G401 (cell line): ENCODE data around the gene NRARP. TPM values are rescaled to one million over a fixed set of nuclear protein-coding genes. Genes with fewer than 3 reads are reported as not detected.

Source experiments
- DNase-seq: peaks from one replicate; pipeline ENCODE4 v3.0.0-alpha.2; 2015; ENCODE audit warnings: low spot score
- in situ Hi-C: cut with HindIII; loops from 2 replicates; pipeline ENCODE4 v1.10.0; 2016; ENCODE audit warnings: low sequenced_read_pairs, mixed read lengths
- total RNA-seq: library from RNA; depleted of rRNA; stranded (reverse); fragments of >200 nt; shearing (Covaris generic); gene quantifications from 2 replicates; pipeline ENCODE4 v1.2.3, GENCODE V29; 2014

Gene NRARP
- total RNA-seq, 1 experiment from 2014 or later, result 6.7 TPM

DNA sequence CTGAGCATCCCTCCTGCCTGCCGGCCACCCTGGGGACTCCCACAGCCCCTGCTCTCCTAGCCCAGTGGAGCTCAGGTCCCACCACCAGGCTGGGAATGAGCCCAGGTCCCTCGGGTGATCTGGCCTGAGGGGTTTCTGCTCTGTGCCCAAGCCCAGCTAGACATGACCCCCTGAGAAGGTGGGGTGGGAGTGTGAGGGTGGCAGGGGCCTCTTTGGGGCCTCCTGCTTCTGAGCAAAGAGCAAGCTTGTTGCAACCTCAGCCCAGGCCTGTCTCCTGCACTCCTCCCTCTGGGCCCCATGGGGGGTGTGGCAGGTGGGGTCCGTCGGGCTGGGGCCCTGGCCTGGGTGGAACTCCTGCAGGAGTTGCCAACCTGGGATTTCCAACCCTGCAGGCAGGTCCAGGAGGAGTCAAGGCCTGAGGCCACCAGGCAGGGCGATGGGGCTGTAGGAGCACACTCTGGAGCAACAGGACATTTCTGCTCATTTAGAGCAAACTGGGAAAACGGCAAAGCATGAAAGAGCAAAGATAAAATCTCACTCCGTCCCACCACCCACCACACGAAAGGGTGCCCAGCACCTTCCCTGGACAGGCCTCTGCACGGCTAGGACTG is 11.4 kb upstream of the NRARP start:
- no peak for DNase-seq
- in situ Hi-C loops, result loop anchor here (10.0 kb wide), 1 partner anchor 101 kb away; no protein-coding TSS in a partner anchor

DNA sequence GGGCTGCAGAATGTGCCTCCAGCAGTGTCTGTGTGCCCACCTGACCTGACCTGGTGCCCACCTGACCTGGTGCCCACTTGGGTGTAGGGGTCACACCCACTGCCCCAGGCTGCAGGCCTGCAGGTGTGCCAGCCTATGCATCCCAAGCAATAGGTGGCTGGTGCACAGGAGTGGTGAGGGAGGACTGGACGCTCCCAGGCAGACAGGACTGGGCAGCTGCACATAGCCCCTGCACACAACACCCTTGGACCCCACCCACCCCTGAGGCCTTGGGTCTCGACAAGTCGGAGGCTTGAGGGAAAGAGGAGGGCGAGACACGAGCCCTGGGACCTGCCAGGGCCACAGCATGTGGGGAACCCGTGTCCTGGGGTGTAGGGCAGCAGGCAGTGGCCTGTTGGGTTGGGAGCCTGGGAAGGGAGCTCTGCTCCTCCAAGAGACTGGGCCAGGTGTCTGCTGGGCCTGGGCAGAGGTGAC is 10.8 kb upstream of the NRARP start:
- no peak for DNase-seq
- in situ Hi-C loops, result loop anchor here (10.0 kb wide), 1 partner anchor 102 kb away; no protein-coding TSS in a partner anchor

DNA sequence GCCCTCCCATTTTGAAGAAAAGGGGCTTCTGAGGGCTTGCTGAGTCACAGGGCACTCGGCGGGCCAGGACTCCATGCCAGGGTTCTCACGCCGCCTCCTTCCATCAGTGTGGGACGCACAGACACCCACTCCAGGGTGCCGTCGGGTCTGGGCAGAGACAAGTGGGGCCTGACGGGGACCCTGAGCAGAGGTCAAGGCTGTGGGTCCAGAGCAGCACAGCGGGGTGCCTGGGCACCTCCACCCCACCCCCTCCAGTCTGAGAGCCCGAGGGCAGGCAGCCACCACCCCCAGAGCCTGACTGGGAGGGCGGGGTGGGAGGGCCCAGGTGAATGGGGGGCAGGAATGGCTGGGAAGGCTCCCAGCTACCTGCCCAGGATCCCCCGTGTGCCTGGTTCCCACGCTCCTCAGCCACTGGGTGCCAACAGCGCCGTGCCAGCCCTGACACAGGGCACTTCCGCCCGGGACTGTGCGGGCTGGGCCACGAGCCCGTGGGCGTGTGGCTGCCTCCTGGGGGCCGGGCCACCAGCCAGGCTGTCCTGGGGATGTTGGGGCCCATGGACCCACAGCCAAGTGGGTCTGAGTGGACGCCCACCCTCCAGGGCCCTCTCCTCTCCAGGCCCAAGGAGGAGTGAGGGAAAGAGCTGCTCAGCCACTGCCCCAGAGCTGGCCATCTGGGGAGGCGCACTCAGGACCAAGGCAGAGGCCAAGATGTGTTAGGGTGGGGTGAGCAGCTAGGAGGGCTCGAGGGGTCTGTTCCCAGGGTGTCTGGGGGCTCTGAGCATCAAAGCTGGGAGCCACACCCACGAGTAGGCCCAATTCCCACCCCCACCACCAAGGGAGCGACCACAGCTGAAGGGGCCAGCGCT is 10.1 kb upstream of the NRARP start:
- no peak for DNase-seq
- in situ Hi-C loops, result loop anchor here (10.0 kb wide), 1 partner anchor 103 kb away; no protein-coding TSS in a partner anchor

GRCh38 chr9:137311171-137311985 is 9.3 kb upstream of the NRARP start:
- in situ Hi-C loops, result loop anchor here (10.0 kb wide), 1 partner anchor 103 kb away; no protein-coding TSS in a partner anchor

GRCh38 chr9:137310189-137311052 is 8.3 kb upstream of the NRARP start:
- in situ Hi-C loops, result loop anchor here (10.0 kb wide), 1 partner anchor 104 kb away; no protein-coding TSS in a partner anchor
- DNase-seq, result no peak

More at GRCh38 chr9:137311171-137311985, 9.3 kb upstream of the NRARP start:
- no peak for DNase-seq

DNA sequence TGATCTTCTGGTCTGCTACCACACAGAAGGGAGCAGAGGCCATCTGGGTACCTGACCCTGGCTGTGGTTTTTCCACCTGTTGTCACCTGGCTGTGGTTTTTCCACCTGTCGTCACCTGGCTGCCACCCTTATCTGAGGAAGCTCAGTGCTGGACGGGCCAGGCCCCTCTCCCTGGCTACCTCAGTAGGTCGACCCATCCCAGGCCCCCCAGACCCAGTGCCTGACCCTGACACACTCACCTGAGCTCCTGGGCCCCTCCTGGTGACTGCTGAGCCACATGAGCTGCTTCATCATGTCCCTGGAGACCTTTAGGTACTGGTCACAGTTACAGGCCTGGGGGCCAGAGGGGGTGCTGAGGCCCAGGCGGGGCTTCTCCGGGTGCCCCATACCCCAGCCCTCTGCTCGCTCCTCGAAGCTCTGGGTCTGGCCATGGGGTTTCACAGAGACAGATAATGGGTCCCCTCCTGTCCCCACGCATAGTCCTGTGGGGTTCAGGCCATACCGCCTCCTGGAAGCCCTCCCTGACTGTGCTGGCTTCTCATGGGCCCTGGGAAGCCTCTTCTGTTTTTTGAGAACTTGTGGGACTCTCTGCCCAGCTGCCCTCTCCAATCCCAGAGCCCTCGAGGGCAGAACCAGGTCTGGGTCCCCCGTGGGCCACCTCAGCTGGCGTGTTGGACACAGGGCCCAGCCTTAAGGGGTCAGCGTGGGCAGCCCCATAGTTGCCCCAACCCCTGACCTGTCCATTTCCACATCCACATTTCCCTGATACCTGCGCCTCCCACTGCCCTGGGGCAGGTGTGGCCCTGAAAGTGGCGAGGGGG is 7.5 kb upstream of the NRARP start:
- DNase-seq, result no peak
- in situ Hi-C loops, result loop anchor here (10.0 kb wide), 1 partner anchor 105 kb away; no protein-coding TSS in a partner anchor

GRCh38 chr9:137308057-137308619 is 6.1 kb upstream of the NRARP start:
- in situ Hi-C loops, result no loop called here

DNA sequence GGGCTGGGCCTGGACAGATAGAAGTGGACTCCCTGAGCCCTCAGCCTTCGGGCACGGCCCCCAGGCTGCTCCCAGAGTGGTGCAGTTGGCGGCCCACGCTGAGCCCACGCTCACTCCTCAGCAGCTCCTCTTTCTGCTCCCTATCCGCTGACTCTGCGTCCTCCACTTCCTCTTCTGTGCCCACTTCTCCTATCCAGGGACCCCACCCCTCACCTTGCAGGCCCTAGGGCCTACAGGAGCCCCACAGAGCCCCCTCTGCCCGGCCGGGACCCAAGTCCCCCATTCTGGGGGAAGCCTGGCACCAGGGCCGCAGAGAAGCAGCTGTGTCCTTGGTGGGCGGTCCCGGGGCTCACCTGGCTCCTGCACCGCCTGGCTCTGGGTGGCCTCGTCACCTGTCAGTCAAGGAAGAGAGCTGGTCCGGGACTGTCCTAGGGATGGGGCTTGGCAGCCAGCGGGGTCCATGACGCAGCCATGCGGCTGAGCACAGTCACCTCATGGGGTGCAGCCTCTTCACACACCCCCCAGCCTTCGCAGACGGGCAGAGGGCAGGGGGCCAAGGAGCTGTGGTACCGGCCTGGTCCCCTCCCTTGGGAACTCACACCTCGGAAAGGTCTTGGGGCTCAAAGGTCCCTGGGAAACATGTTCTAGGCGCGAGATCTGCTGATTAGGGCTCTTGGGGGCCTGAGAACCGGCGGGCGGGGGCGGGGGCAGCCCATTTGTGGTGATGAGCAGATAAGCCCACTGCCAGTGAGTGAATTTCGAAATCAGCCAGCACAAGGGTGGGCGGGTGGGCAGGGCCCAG is 5.4 kb upstream of the NRARP start:
- in situ Hi-C loops, result no loop called here

More at GRCh38 chr9:137308057-137308619, 6.1 kb upstream of the NRARP start:
- DNase-seq, result no peak

GRCh38 chr9:137306850-137307254 is 4.8 kb upstream of the NRARP start:
- no peak for DNase-seq
- in situ Hi-C loops, result no loop called here

More for the DNA sequence above, 5.4 kb upstream of the NRARP start:
- no peak for DNase-seq

GRCh38 chr9:137306066-137306849 is 4.2 kb upstream of the NRARP start:
- no peak for DNase-seq
- in situ Hi-C loops, result no loop called here

DNA sequence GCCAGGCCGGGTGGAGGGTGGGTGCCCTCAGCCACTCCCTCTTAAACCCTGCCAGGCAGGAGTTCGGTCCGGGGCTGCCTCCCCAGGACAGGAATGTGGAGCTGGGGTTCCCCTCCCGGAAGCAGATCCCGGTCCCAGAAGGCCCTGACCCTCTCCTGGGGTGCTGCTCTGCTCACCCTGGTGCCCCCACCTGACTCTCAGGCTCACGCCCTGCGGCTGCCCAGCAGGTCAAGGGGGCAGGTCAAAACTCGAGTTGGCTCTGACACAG is 3.7 kb upstream of the NRARP start:
- in situ Hi-C loops, result no loop called here
- no peak for DNase-seq

GRCh38 chr9:137305060-137305797 is 3.2 kb upstream of the NRARP start:
- in situ Hi-C loops, result no loop called here
- DNase-seq, result peak; percentile 37

- no peak for DNase-seq
- in situ Hi-C loops, result no loop called here
These were observed 2.5 kb upstream of the NRARP start for GRCh38 chr9:137304383-137305059.

- in situ Hi-C loops, result no loop called here
- DNase-seq, result no peak
These were observed 1.9 kb upstream of the NRARP start for GRCh38 chr9:137303893-137304382.
